Measurements from ENCODE around the gene B4GALT6.

Gene B4GALT6

DNA sequence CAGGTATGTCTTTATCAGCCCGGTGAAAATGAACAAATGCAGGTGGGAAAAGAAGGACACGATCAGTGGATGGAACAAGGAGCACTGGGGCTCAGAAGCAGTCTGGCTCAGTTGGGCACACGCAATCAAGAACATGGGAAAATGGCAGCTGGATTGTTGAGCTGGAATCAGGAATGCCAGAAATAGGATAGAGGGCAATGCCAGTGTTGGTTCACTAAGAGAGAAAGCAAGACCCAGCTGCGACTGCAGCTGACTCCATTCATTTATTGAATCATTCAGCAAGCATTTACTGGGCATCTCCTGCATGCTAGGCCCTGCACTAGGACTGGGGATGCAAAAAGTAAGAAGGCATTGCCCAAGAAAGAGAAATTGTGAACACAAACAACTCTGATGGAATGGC, 106.3 kb downstream of the B4GALT6 start:
- CTCF ChIA-PET = interaction anchor here (1.7 kb wide), 1 partner anchor 22 kb away, joined by 4 read pairs; no protein-coding TSS in a partner anchor
- H3K27ac Mint-ChIP-seq = no peak overlapping the region
- H3K4me1 Mint-ChIP-seq = no peaks in the 10 kb centered on the region
- no peaks in the 10 kb centered on the region for H3K27me3 Mint-ChIP-seq
- no peak for DNase-seq
- no peak overlapping the region for H3K4me3 Mint-ChIP-seq
- no peaks in the 10 kb centered on the region for H3K36me3 Mint-ChIP-seq
- H3K9me3 Mint-ChIP-seq = no peaks in the 10 kb centered on the region

- Mint-ChIP-seq H3K4me1 (no peaks in the 10 kb centered on the region), H3K4me3 (no peak overlapping the region), H3K9me3 (no peaks in the 10 kb centered on the region), H3K36me3 (no peaks in the 10 kb centered on the region), H3K27ac (no peak overlapping the region), H3K27me3 (peaks cover 6% of the 10 kb centered on the region)
- DNase-seq = no peak
- CTCF ChIA-PET = no interaction called here
These were observed 107.2 kb downstream of the B4GALT6 start for GRCh38 chr18:31577195-31577594.

DNA sequence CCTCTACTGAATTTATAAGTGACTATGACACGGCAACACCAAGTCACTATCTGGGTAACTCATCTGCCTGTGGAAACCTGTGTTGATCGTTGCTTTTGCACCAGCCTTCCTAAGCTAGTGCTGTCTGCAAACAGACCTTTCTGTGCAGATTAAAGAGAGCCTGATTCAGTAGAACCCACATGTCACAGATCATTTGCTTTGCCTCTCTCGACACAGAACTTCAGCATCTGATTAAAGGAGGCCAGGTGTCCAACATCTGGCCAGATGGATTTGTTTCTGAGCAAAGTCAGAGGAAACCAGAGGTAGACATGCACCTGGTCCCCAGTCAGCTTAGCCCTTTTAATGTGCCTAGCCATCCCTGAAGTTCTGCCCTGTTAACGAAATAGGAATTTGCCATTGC, 107.7 kb downstream of the B4GALT6 start:
- no peak for DNase-seq
- Mint-ChIP-seq H3K27me3 (peaks cover 8% of the 10 kb centered on the region), H3K27ac (no peak overlapping the region), H3K36me3 (no peaks in the 10 kb centered on the region), H3K4me3 (no peak overlapping the region), H3K9me3 (no peaks in the 10 kb centered on the region), H3K4me1 (no peaks in the 10 kb centered on the region)
- CTCF ChIA-PET = no interaction called here

DNA sequence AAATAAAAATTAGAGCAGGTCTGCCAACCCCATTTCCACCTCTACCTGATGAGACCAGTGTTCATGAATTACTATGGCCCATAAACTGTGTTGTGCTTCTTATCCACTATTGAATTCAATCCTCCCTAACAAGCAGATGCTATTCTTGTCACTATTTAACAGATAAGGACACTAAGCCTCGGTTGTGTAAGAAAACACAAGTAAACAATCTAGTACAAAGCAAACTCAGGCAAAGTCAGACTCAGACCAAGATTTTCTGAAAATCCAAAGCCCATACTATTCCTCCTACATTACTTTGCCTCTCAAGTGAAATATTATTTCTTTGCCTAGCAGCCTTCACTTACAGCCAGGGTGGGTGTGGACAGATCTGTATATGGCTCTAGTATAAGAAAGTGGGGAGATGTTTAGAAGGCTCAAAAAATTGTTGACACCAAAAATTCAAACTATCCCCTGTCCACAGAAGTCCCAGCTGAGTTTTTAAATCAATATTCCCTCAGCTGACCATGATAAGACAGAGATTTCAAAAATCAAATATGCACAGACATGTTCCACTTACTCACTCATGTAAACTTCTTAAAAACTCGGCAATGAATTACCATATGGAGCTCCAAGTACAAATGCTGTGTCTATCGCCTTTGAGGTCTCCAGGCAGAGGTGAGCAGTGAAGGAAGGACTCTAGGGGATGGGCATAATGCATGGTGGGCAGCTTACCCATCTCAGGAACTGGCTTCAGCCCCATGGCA, 108.7 kb downstream of the B4GALT6 start:
- Mint-ChIP-seq H3K27ac (no peak overlapping the region), H3K36me3 (no peaks in the 10 kb centered on the region), H3K9me3 (no peaks in the 10 kb centered on the region), H3K27me3 (peaks cover 8% of the 10 kb centered on the region), H3K4me1 (no peaks in the 10 kb centered on the region), H3K4me3 (no peak overlapping the region)
- no peak for DNase-seq
- CTCF ChIA-PET = no interaction called here

DNA sequence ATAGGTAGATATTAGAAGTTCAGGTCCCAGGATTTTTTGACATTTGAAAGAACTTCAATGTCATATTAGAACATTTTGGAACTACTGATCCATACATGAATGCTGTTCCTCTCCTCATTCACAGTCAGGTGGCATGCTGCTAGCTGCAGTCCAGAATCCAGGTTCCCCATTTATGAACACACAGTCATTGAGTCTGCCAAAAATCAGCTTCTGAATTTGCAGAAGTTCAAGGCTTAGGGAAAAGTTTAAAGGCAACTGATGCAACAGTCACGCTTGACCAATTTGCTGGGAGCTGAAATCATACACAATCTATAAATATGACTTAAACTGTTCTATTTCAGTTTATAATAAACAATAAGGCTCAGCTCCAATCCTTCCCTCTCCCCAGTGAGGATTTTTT, 110.0 kb downstream of the B4GALT6 start:
- no peaks in the 10 kb centered on the region for H3K9me3 Mint-ChIP-seq
- H3K4me3 Mint-ChIP-seq = no peak overlapping the region
- H3K27me3 Mint-ChIP-seq = peaks cover 8% of the 10 kb centered on the region
- H3K4me1 Mint-ChIP-seq = no peaks in the 10 kb centered on the region
- DNase-seq = no peak
- CTCF ChIA-PET = no interaction called here
- H3K27ac Mint-ChIP-seq = no peak overlapping the region
- H3K36me3 Mint-ChIP-seq = no peaks in the 10 kb centered on the region
